Activated gamma-delta T cell treated with anti-CD3 and anti-CD28 coated beads, Interleukin-2, amount 50 U/mL, for 16 hours (primary cell): Measurements from ENCODE around the gene FUT2.
A peak's percentile ranks its signal among the peaks of the same experiment; 100 is the strongest.
"Not testable (repeated sequence)": the region's sequence is repeated elsewhere in the genome, so short reads cannot be mapped to it uniquely, and the experiment has no call there.

Source experiments
- DNase-seq: peaks from one replicate; pipeline ENCODE4 v3.0.0-alpha.2; 2020; ENCODE audit warnings: low read depth

FUT2 gene

DNA sequence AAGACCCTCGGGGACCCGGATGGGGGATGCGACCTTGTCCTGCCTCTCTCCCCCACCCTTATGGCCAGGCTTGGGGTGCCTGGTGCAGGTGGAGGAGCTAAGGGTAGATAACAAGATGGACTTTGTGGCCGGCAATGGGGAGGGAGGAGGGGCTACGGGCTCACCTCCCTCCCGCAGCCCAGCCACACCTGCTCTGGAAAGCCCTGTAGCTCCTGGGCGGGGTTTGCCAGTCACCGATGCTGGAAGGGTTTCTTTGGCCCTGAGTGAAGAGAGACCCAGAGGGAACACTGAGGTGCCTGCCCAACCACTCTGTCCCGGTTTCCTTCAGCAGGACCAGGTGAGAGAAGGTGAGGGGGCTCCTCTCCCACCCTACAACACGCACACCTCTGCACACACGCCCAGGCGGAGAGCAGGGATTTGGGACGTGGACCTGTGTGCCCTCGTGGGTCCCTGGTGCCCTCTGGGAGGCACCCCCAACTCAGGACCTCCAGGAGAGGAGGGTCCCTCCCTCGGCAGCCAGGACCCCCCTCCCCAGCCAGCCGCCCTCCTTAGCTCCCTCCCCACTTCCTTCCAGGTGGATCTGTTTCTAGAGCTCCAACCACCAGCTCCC, at the start of gene FUT2:
FUT2 (plus strand) TSS at position 229 of the 610 bp plus-strand sequence. CDS start 6,986 bp downstream, outside the sequence.
- DNase-seq: no peak

DNA sequence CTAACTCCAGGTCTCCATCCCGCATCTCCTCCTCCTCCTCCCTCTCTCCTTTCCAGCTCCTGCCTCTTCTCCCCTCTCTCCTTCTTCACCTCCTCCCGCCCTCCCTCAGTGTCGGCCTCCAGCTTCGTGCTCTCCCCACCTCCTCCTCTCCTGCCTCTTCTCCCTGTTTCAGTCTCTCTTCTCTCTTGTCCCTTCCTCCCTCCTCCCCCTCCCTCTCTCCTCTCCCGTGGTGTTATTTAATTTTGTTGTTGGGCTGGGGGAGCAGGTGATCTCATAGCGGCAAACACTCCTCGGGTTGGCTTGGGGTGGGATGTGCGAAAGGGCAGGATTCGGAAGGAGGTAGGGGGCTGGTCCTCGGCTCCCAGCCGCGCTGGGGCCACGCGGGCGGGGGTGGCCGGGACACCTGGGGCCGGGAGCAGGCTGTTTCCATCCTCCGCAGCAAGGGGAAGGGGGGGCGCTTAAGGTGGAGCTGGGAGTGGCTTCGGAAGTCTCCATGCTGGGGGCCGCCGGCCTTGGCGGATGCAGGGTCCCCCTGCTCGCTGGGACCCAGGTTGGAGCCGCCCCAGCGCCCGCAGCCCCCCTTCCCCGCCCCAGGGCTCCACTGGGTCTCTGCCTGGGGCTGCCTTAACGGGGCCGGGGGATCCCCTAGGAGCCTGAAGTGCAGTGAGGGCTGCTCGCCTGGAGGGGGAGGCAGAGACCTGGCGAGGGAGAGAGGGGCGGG, 49.6 kb upstream of the FUT2 start, which contains the start of gene CA11:
CA11 (minus strand) TSS at position 187 of the 721 bp plus-strand sequence. CDS start 555 bp downstream, outside the sequence.
- DNase-seq: peak; percentile 87

DNA sequence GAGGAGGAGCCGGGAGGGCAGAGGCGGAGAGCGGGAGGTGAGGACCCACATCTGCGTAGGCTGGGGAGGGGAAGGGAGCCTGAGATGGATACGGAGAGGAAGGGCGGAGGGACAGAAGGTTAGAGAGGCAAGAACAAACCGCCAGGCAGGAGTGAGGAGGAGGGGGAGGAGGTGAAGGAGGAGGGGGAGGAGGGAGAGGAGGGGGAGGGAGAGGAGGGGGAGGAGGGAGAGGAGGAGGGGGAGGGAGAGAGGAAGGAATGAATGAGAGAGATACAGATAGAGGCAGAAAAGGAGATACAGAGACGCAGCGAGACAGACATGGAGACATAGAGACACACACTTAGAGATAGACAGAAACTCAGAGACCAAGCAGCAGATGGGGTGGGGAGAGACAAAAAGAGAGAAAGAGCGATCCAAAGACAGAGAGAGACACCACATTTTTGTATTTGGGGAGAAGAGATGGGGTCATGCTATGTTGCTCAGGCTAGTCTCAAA, 49.0 kb upstream of the FUT2 start:
- DNase-seq: no peak

DNA sequence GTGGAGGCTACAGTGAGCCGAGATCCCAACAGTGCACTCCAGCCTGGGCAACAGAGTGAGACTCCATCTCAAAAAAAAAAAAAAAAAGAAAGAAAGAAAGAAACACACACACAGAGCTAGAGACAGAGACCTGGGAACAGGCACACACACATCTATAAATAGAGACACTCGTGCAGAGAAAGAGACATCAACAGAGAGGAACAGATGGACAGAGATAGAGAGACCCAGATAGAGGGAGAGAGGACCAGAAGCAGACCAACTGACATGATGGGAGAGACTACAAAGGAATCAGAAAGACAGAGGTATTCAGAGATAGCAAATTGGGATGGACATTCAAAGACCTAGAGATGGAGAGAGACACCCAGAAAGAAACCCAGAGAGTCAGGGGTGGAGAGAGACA, 47.6 kb upstream of the FUT2 start:
- DNase-seq: no peak

DNA sequence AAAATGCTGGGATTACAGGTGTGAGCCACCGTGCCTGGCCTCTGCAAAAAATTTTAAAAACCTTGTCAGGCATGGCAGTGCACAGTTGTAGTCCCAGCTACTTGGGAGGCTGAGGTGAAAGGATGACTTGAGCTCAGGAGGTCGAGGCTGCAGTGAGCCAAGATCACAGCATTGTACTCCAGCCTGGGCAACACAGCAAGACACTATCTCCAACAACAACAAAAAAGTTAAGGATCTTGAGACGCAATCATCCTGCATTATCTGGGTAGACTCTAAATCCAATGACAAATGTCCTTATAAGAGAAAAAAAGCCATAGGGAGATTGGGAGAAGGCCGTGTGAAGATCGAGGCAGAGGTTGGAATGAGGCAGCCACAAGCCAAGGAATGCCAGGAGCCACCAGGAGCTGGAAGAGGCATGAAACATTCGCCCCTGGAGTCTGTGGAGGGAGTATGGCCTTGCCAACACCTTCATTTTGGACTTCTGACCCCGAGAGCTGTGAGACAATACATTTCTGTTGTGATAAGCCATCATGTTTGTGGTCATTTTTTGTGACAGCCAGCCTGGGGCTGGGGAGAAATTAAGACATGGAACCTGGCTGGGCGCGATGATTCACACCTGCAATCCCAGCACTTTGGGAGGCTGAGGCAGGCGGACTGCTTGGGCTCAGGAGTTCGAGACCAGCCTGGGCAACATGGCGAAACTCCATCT, 44.6 kb upstream of the FUT2 start:
- no peak for DNase-seq

DNA sequence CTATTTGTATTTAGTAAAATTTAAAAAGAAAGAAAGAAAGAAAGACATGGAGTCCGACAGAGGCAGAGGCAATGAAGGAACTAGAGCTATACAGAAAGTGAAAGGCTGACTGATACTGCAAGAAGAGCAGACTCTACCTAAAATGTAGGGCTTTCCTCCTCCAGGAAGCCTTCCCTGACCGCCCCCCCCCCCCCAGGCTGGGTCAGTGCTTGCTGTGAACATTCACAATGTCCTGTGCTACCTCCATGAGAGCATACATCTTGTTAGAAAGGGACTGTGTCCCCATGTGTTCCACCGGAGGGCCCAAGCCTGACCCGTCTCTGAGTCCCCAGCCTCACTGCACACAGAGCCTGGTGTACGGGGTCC, 44.1 kb upstream of the FUT2 start:
- no peak for DNase-seq

DNA sequence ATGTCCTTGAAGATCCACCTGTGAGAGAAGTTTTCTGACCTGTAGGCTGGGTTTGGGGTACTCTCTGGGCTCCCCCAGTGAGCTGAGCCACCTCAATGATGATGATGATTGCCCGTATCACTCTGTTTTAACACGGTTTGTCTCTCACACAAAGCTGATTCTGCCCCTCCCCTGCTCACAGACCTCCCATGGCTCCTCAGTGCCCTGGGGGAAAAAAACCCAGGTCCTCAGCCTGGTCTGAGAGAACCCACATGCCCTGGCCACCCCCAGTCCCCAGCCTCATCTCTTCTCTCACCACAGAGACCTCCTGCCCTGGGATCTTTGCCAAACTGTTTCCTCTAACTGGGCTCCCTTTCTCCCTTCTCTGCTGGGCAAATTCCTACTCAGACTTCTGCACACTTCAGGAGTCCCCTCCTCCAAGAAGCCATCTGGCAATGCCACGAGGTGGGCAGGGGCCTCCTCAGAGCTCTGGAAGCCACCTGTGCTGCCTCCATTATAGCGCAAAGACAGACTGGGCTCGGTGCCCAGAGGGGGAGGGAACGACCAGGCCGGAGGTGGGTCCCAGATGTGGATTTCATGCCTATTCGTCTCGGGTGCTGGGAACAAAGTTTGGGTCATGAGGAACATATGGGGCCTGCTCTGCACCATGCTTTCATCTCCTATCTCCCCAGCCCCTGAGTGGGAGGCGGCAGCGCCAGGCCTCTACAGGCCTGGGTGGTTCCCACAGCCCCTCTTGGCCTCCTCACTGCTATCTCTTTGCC, 41.3 kb upstream of the FUT2 start:
- DNase-seq: no peak

DNA sequence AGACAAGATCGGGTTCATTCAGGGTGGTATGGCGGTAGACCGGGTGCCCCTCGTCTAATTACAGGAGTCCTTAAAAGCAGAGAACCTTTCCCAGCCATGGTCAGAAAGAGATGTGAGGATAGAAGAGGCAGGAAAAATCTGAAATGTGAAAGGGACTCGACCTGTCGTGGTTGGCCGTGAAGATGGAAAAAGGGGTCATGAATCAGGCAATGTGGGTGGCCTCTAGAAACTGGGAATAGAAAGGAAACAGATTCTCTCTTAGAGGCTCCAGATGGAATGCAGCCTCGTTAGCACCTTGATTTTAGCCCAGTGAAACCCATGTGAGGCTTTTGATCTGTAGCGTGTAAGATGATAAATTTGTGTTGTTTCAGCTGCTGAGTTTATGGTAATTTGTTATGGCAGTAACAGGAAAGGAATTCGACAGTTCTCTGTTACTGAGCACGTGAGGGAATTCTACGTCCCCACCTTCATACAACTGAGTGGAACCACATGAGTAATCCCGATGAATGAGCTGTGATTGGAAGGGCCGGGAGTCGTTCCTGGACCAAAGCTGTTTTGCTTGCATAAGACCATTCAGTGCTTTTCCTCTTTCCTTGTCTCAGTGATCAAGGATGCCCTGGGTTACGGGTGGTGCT, 38.8 kb upstream of the FUT2 start:
- DNase-seq: no peak

DNA sequence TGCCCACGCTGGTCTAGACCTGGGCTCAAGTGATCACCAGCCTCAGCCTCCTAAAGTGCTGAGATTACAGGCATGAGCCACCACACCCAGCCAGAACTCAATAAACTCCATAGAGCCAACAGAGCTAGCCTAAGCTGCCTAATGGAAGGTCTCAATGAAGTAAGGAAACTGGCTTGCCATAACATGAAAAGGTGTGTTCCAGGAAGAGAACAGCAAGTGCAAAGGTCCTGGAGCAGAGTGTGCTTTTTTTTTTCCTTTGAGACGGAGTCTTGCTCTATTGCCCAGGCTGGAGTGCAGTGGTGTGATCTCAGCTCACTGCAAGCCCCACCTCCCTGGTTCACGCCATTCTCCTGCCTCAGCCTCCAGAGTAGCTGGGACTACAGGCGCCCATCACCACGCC, 37.9 kb upstream of the FUT2 start:
- DNase-seq: not testable (repeated sequence)

DNA sequence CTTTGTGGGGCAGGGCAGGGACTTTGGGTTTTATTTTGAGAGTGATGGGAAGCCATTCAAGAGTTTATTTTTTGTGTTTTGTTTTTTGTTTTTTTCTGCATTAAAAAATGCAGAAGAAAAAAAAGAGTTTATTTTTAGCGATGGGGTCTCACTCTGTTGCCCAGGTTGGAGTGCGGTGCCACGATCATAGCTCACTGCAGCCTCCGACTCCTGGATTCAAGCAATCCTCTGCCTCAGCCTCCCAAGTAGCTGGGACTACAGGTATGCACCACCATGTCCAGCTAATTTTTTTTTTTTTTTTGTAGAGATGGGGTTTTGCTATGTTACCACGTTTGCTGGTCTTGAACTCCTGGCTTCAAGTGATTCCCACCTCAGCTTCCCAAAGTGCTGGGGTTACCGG, 37.3 kb upstream of the FUT2 start:
- no peak for DNase-seq

DNA sequence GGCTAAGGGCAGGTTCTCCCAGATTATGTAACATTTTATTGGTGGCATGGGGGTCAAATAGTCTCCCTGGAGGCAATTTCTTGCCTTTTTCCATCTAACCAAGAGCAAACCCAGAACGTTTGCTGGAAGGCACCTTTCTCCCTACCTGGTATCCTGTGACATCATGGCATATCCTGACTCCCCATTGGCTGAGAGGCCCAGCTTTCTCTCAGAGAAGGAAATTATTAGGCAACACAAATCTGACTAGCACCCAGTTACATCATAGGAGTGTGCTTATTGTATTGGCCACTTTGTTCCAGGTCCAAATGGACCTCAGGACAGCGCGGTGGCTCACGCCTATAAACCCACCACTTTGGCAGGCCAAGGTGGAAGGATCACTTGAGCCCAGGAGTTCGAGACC, 36.0 kb upstream of the FUT2 start:
- DNase-seq: no peak

DNA sequence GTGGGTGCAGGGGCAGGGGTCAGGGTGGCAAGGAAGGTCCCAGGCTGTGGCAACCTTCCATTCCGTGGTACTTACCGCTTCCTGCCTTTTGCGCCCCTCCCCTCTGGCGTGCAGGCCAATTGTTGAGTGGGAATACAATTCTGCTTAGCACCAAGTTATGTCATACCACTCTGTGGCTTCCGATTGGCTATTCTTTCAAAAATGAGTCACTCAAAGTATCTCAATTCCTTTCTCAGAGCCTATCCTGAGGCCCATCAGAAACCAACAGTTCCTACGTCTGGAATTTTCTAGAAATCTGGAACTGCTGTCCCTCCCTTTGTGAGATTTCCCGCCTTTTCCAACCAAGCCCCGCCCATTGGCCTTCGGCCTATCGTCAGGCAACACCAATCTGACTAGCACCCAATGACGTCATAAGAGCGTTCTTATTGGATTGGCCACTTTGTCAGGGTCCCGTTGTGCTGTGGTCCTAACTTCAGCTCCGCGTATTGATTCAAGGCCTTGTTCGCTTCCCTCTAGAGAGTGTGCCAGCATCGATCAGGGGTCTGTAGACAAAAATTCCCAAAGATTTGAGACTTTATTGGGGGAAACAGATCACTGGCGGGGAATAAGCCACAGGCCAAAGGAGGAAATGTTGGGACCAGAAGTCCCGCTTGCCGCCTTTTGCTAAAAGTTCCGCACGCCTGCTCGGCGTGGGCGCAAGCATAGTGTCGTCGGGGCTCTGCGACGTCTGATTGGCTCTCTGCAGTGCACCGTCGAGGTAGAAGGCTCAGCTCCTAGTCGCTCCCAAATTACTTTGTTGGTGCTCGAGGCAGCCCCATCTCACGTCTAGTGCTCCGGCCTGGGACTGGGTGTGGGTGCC, 34.7 kb upstream of the FUT2 start:
- peak; percentile 64 for DNase-seq

DNA sequence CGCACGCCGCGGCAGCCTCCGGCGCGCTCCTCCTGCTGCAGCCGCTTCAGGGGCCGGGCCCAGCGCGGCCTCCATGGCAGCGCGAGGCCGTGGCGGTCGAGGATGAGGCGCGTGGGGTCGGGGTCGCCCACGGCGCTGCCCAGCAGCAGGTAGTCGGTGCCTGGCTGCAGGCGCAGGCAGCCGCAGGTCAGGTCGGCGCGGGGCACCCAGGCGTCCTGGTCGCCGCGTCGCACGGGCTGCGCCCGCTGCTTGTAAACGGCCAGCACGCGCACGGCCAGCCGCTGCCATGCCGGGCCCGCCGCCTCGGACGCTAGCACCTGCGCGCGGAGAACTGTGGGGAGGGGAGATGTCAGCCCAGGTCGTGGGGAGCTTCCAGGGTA, 34.1 kb upstream of the FUT2 start:
- no peak for DNase-seq

DNA sequence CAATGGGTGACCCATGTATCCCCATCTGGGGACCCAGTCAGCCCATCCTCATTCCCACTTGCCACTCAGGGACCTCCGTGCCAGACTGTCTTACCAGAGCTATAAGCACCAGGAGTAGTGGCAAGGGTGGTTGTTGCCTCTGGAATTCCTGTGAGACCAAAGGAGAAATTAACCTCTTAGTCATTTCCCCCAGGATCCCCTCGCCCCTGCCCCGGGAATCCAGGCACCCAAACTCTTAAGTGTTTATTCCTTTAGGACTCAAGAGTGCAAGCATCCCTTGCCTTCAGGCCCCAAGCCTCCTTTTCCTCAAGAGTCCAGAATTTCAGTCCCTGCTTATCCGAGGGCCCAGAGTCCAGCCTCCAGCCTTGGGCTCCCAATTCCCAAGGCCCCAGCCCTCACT, 32.1 kb upstream of the FUT2 start:
- no peak for DNase-seq

DNA sequence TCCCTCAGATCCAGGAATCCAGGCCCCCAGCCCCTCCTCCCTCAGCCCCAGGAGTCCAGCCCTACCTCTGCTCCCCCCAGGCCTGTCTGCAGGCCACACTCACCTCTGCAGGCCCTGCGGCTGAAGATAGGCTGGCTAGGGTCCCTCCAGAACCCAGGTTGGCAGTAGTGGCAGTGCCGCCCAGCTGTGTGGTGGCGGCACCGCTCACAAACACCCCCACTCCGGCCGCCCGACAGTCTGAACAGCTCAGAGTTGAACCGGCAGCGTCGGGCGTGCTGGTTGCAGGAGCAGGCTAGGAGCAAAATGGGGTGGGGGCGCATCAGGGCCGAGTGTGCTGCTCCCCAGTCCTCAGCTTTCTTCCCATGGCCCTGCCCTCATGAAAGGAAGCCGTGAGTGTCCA, 31.3 kb upstream of the FUT2 start:
- no peak for DNase-seq

DNA sequence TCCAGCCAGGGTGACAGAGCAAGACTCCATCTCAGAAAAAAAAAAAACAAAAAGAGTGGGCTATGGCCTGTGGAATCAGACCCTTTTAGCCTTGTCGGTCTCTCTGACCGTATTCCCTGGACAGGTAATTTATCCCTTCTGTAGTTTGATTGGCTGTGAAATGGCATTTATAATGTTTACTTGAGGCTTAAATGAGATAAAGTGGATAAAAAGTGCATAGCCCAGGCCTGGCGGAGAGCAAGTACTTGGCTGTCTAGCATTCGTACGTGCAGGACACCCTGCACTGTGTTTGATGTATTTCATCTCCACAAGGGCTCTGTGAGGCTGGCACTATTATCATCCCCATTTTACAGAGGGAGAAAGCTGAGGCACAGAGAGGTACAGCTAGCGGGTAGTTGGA, 30.0 kb upstream of the FUT2 start:
- DNase-seq: no peak

DNA sequence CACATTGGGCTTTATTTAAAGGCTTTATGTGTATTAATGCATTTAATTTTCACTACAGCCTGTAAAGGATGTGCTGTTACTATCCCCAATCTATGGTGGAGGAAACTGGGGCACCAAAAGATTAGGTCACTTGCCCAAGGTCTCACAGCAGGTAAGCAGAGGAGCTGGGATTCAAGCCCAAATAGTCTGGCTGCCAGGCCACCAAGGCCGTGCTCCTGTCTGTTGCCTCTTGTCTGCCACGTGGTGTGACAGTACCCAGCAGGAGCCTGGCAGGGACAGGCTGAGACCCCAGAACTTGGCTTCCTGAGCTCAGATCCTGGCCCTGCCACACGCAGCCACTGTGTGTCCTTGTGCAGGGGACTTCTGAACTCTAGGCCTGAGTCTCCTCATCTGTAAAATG, 27.4 kb upstream of the FUT2 start:
- DNase-seq: no peak

DNA sequence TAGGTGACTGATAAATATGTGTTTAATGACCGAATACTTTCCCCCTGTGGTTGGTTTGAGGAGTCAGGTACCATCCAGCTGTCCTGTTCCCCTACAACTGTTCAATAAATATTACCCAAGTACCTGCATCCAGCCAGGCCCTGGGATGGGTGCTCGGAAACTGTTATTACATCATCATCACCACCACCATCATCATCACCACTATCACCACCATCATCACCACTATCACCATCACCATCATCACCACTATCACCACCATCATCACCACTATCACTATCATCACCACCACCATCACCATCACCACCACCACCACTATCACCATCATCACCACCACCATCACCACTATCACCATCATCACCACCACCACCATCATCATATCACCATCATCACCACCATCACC, 27.0 kb upstream of the FUT2 start:
- DNase-seq: no peak

DNA sequence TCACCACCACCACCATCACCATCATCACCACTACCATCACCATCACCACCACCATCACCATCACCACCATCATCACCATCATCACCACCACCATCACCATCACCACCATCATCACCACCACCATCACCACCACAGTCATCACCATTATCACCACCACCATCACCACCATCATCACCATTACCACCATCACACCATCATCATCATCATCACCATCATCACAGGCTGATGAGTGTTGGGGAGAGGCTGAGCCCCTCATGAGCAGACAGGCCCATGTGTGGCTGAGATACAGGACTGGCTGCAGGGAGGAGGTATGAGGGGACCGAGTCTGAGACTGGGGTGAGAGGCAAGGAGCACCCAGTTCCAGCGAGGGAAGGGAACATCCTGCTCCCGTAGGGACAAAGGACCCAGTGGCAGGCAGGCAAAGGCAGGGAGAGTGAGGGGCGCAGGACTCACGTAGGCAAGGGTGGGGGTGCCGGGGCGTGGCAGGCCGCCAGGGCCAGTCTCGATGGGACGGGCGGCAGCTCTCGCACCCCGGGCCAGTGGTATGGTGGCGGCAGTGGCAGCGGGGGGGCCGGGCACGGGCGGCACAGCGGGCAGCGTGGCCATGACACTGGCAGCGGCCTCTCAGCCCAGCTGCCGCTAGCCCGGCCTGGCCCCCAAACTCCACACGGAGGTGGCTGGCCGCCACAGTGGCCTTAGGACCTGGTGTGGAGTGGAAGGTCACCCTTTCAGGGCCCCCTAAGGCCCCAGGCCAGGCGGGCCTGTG, 25.7 kb upstream of the FUT2 start:
- no peak for DNase-seq
